Activated B cell treated with CpG ODN at 0.5 μM for 24 hours (primary cell): ENCODE data around the gene MSTN. TPM values are rescaled to one million over a fixed set of nuclear protein-coding genes. Genes with fewer than 3 reads are reported as not detected.

Experiments
- ATAC-seq: fragments of 200-7000 bp; cut with Tn5 transposase; one replicate; pipeline ENCODE4 v1.10.0; 2021; ENCODE audit warnings: low read depth, mild to moderate bottlenecking, moderate library complexity
- CTCF ChIA-PET: fragments of 350-600 bp; sonication (Branson Sonifier 250); formaldehyde crosslinking; loops from one replicate; lab custom pipeline; 2021; ENCODE audit warnings: antibody characterized with exemption; lab: Charles Lee
- POLR2A ChIA-PET: fragments of 350-600 bp; sonication (Branson Sonifier 250); formaldehyde crosslinking; loops from one replicate; lab custom pipeline; 2021; ENCODE audit warnings: antibody characterized with exemption; lab: Charles Lee
- DNase-seq: peaks from one replicate; pipeline ENCODE4 v3.0.0; 2022
- H3K27ac Mint-ChIP-seq: one replicate; pipeline ENCODE4 v1.8.0; 2020; ENCODE audit warnings: mixed read lengths
- H3K27me3 Mint-ChIP-seq: one replicate; pipeline ENCODE4 v1.8.0; 2021; ENCODE audit warnings: mixed read lengths
- H3K36me3 Mint-ChIP-seq: one replicate; pipeline ENCODE4 v1.8.0; 2021; ENCODE audit warnings: low read depth, mixed read lengths
- H3K4me1 Mint-ChIP-seq: one replicate; pipeline ENCODE4 v1.8.0; 2021; ENCODE audit warnings: mixed read lengths
- H3K4me3 Mint-ChIP-seq: one replicate; pipeline ENCODE4 v1.8.0; 2020; ENCODE audit warnings: mild to moderate bottlenecking, mixed read lengths
- H3K9me3 Mint-ChIP-seq: one replicate; pipeline ENCODE4 v1.8.0; 2020; ENCODE audit warnings: mixed read lengths
- intact Hi-C: fragments of 100-400 bp; cut with micrococcal nuclease; formaldehyde crosslinking; loops from one replicate; pipeline ENCODE4 v1.15.1; 2024
- total RNA-seq: library from RNA; stranded (reverse); gene quantifications from 2 replicates; pipeline ENCODE4 v1.2.3, GENCODE V29; 2022
- TF ChIP-seq, protein P1 (sequence below): fragments of 200-600 bp; IDR thresholded peaks from one replicate; pipeline ENCODE4 v1.8.0; 2022; ENCODE audit warnings: antibody characterized with exemption, mild to moderate bottlenecking

Gene MSTN
- not detected in 2 replicates for total RNA-seq

DNA sequence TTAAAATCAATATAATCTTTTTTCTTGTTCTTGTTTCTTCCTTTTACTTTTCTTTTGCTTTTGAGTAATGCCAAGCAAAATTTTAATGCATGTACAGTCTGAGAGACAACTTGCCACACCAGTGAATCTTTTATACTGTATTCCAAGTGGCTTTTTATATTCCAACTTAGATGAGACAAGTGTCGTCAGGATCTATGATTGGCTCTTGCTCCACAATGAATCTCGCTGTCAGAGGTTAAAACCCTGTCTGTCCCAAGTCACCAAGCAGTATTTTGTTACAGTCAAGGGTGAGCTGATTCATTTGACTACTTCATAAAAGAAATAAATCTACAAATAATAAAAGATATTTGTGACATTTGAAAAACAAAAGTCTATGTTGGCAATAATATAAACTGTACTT is at the start of gene MSTN:
TSS of gene MSTN (minus strand) at position 129 of the 400 bp plus-strand sequence. CDS start 133 bp downstream, outside the sequence.
- H3K27me3 Mint-ChIP-seq, result no peaks in the 10 kb centered on the region
- no peak within 1 kb of the TSS for H3K4me3 Mint-ChIP-seq
- ChIA-PET POLR2A (no interaction called here), CTCF (no interaction called here)
- ATAC-seq, result no peak
- H3K9me3 Mint-ChIP-seq, result no peaks in the 10 kb centered on the region
- intact Hi-C loops, result no loop called here
- no peak within 1 kb of the TSS for H3K27ac Mint-ChIP-seq
- no peaks in the 10 kb centered on the region for H3K4me1 Mint-ChIP-seq
- DNase-seq, result no peak
- TF ChIP-seq, protein P1, sequence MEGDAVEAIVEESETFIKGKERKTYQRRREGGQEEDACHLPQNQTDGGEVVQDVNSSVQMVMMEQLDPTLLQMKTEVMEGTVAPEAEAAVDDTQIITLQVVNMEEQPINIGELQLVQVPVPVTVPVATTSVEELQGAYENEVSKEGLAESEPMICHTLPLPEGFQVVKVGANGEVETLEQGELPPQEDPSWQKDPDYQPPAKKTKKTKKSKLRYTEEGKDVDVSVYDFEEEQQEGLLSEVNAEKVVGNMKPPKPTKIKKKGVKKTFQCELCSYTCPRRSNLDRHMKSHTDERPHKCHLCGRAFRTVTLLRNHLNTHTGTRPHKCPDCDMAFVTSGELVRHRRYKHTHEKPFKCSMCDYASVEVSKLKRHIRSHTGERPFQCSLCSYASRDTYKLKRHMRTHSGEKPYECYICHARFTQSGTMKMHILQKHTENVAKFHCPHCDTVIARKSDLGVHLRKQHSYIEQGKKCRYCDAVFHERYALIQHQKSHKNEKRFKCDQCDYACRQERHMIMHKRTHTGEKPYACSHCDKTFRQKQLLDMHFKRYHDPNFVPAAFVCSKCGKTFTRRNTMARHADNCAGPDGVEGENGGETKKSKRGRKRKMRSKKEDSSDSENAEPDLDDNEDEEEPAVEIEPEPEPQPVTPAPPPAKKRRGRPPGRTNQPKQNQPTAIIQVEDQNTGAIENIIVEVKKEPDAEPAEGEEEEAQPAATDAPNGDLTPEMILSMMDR, result no peak
- no peaks in the 10 kb centered on the region for H3K36me3 Mint-ChIP-seq

DNA sequence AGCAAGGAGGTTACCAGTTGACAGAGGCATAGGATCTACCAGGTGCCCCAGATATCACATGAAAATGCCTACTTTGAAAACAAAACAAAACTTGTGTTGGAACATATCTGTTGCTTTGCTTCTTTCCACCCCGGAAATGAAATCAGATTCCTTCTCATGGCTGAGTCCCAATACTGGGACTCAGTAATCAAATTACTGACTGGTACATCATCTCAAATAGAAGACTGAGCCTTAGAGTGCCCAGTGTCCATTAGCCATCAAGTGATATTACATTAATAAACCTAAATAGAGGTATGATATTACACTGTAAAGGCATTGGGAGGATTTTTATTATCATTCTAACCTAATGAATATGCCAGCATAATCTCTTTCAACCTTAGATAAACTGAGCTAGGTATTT is 48.6 kb upstream of the MSTN start:
- H3K27me3 Mint-ChIP-seq, result peaks cover 4% of the 10 kb centered on the region
- ATAC-seq, result no peak
- H3K27ac Mint-ChIP-seq, result no peak overlapping the region
- no peaks in the 10 kb centered on the region for H3K4me1 Mint-ChIP-seq
- ChIA-PET CTCF (no interaction called here), POLR2A (no interaction called here)
- no peak for DNase-seq
- TF ChIP-seq, protein P1, result no peak
- no peak overlapping the region for H3K4me3 Mint-ChIP-seq
- H3K36me3 Mint-ChIP-seq, result no peaks in the 10 kb centered on the region
- H3K9me3 Mint-ChIP-seq, result no peaks in the 10 kb centered on the region
- intact Hi-C loops, result no loop called here

- no peak overlapping the region for H3K4me3 Mint-ChIP-seq
- H3K27ac Mint-ChIP-seq, result no peak overlapping the region
- peaks cover 4% of the 10 kb centered on the region for H3K27me3 Mint-ChIP-seq
- CTCF ChIA-PET, result interaction anchor here (0.7 kb wide), 1 partner anchor 11 kb away, joined by 3 read pairs; no protein-coding TSS in a partner anchor
- no peaks in the 10 kb centered on the region for H3K36me3 Mint-ChIP-seq
- TF ChIP-seq, protein P1, result no peak
- intact Hi-C loops, result no loop called here
- H3K9me3 Mint-ChIP-seq, result no peaks in the 10 kb centered on the region
- POLR2A ChIA-PET, result no interaction called here
- ATAC-seq, result no peak
- DNase-seq, result no peak
- no peaks in the 10 kb centered on the region for H3K4me1 Mint-ChIP-seq
These were observed 48.2 kb upstream of the MSTN start for GRCh38 chr2:190110699-190111098.

DNA sequence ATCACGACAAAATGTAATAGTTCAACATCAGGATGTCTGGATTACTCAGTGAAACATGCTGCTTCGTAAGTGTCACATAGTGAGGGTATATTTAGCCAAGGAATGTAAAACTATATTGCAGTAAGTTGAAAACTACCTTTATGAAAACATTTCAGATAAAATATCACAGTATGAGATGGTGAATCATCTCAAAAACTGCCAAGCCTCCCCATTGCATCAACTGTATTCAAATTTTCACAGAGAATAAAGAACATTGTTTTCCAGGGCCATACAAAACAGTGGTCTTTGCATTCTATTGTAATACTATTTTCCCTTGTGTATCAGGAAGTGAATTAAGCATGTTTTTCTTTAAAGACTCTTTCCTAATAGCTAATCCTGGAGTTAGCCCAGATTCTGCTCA is 47.6 kb upstream of the MSTN start:
- ATAC-seq, result no peak
- H3K27ac Mint-ChIP-seq, result no peak overlapping the region

DNA sequence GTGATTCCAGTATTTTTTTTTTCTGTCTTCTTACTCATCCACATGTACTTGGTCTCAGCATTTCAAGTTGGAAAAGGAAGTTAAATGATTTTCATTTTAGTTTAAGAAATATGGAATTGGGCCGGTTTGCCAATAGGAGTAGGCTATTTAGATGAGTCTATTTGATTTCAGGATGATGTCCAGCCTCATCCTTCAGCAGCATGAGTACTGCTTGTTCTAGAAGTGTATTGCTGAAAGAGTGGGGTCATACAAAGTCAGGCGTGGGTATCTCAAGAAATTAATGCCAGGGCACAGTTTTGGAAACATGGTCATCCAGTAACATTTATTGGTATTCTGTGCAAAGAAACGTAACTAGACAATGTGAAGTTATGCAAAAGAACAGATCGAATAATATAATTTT is 44.9 kb upstream of the MSTN start:
- no peaks in the 10 kb centered on the region for H3K36me3 Mint-ChIP-seq
- ChIA-PET POLR2A (no interaction called here), CTCF (no interaction called here)
- no peak for ATAC-seq
- H3K27ac Mint-ChIP-seq, result no peak overlapping the region
- H3K27me3 Mint-ChIP-seq, result peaks cover 1% of the 10 kb centered on the region
- no peak overlapping the region for H3K4me3 Mint-ChIP-seq
- intact Hi-C loops, result no loop called here
- no peak for DNase-seq
- TF ChIP-seq, protein P1, result no peak
- H3K9me3 Mint-ChIP-seq, result peaks cover under 1% of the 10 kb centered on the region
- no peaks in the 10 kb centered on the region for H3K4me1 Mint-ChIP-seq

More for the DNA sequence above, 47.6 kb upstream of the MSTN start:
- ChIA-PET CTCF (interaction anchor here (0.7 kb wide), 1 partner anchor 12 kb away, joined by 3 read pairs; no protein-coding TSS in a partner anchor), POLR2A (no interaction called here)
- Mint-ChIP-seq H3K36me3 (no peaks in the 10 kb centered on the region), H3K27me3 (peaks cover 4% of the 10 kb centered on the region), H3K4me1 (no peaks in the 10 kb centered on the region), H3K9me3 (no peaks in the 10 kb centered on the region), H3K4me3 (no peak overlapping the region)
- no peak for DNase-seq
- intact Hi-C loops, result no loop called here
- TF ChIP-seq, protein P1, result no peak
